ENCODE data around the gene C1QL4. TPM values are rescaled to one million over a fixed set of nuclear protein-coding genes. Genes with fewer than 3 reads are reported as not detected.

C1QL4 gene
- total and polyA plus RNA-seq, 2 donors (not counting 1 experiment from before 2014, with no cell fraction given) = not detected

DNA sequence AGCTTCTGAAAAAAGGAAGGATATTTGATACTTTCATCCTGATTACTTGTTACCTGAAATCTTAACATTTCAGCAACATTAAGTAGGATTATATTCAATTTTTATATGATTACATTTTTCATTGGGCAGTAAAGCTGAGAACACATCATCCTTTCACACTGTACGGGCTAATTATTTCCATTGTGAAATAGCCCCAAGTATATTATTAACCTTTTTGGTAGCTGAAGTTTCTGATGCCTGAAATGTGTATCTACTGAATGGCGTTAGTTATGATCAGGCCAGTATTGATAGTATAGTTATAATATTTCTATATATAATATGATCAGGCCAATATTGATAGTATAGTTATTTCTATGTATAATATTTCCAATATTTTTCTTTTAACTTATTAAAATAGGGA, 40.4 kb upstream of the C1QL4 start:
- H3K36me3 ChIP-seq (replicated peaks in 1 of 2; ENCODE audit: control extremely low read depth in 1 of 2, control insufficient read depth in 1 of 2, extremely low read depth in 1 of 2, insufficient read depth in 2 of 2, low read length in 1 of 2) = no peaks in the 10 kb centered on the region
- POLR2A ChIA-PET = no interaction called here
- no peak overlapping the region for H3K9ac ChIP-seq (ENCODE audit: low read length)
- H3K9me3 ChIP-seq (ENCODE audit: control extremely low read depth in 1 of 3, control insufficient read depth in 2 of 3, insufficient read depth in 1 of 3, low read length in 2 of 3) = no peaks in the 10 kb centered on the region
- H3K27me3 ChIP-seq (replicated peaks in 1 of 4; ENCODE audit: control extremely low read depth in 1 of 4, control insufficient read depth in 3 of 4, insufficient read depth in 4 of 4, low read length in 3 of 4) = no peaks in the 10 kb centered on the region
- no peaks in the 10 kb centered on the region for H3K9me3 Mint-ChIP-seq (ENCODE audit: insufficient read depth)
- H2AFZ ChIP-seq (ENCODE audit: insufficient read depth, low read depth, low read length, poor library complexity, severe bottlenecking) = no peak overlapping the region
- peaks cover 16% of the 10 kb centered on the region for H3K79me2 ChIP-seq (ENCODE audit: control insufficient read depth, insufficient read depth, low read length)
- CTCF ChIA-PET = interaction anchor here (1.0 to 1.5 kb wide), 4 partner anchors 19 to 137 kb away, joined by 3 to 7 read pairs (median 5); partner anchors contain the start of gene DNAJC22
- DNase-seq (no peak), ATAC-seq (ENCODE audit: low read depth) (no peak)
- H3K27ac ChIP-seq (ENCODE audit: low read length in 2 of 2) = no peak overlapping the region
- no peaks in the 10 kb centered on the region for H3K4me1 ChIP-seq (ENCODE audit: control insufficient read depth in 2 of 2, insufficient read depth in 2 of 2, low read length in 2 of 2)
- no peak overlapping the region for H3K4me3 Mint-ChIP-seq
- no CpG with 5 or more reads among the region's 2 CpGs for WGBS (ENCODE audit: insufficient coverage)
- no peaks in the 10 kb centered on the region for H4K20me1 ChIP-seq (ENCODE audit: control insufficient read depth, insufficient read depth, low read length, poor library complexity, severe bottlenecking)
- intact Hi-C loops (cut with micrococcal nuclease) = no loop called here
- H3K4me1 Mint-ChIP-seq = no peaks in the 10 kb centered on the region
- H3K27me3 Mint-ChIP-seq = no peaks in the 10 kb centered on the region
- TF ChIP-seq CTCF (IDR thresholded peaks at IDR 0.05) (no peak), EZH2 (IDR thresholded peaks at IDR 0.05; ENCODE audit: borderline replicate concordance, insufficient read depth, low read depth, low read length, poor library complexity, severe bottlenecking) (no peak)
- H3K4me3 ChIP-seq (ENCODE audit: control extremely low read depth in 1 of 5, extremely low read depth in 1 of 5, insufficient read depth in 1 of 5, low read depth in 2 of 5, low read length in 4 of 5) = no peak overlapping the region
- no peak overlapping the region for H3K4me2 ChIP-seq (replicated peaks; ENCODE audit: low read depth, low read length, poor library complexity, severe bottlenecking)
- no peak overlapping the region for H3K27ac Mint-ChIP-seq

- DNase-seq (no peak), ATAC-seq (ENCODE audit: low read depth) (no peak)
- Histone ChIP-seq H3K27ac (ENCODE audit: low read length in 2 of 2) (no peak overlapping the region), H2AFZ (ENCODE audit: insufficient read depth, low read depth, low read length, poor library complexity, severe bottlenecking) (no peak overlapping the region), H3K4me3 (ENCODE audit: control extremely low read depth in 1 of 5, extremely low read depth in 1 of 5, insufficient read depth in 1 of 5, low read depth in 2 of 5, low read length in 4 of 5) (no peak overlapping the region), H3K4me1 (ENCODE audit: control insufficient read depth in 2 of 2, insufficient read depth in 2 of 2, low read length in 2 of 2) (peaks cover 6 to 7% of the 10 kb centered on the region in 2 donors), H3K79me2 (ENCODE audit: control insufficient read depth, insufficient read depth, low read length) (peaks cover 16% of the 10 kb centered on the region), H3K4me2 (replicated peaks; ENCODE audit: low read depth, low read length, poor library complexity, severe bottlenecking) (no peak overlapping the region), H3K9ac (ENCODE audit: low read length) (no peak overlapping the region), H3K27me3 (replicated peaks in 1 of 4; ENCODE audit: control extremely low read depth in 1 of 4, control insufficient read depth in 3 of 4, insufficient read depth in 4 of 4, low read length in 3 of 4) (no peaks in the 10 kb centered on the region), H3K36me3 (replicated peaks in 1 of 2; ENCODE audit: control extremely low read depth in 1 of 2, control insufficient read depth in 1 of 2, extremely low read depth in 1 of 2, insufficient read depth in 2 of 2, low read length in 1 of 2) (no peaks in the 10 kb centered on the region), H3K9me3 (ENCODE audit: control extremely low read depth in 1 of 3, control insufficient read depth in 2 of 3, insufficient read depth in 1 of 3, low read length in 2 of 3) (no peaks in the 10 kb centered on the region), H4K20me1 (ENCODE audit: control insufficient read depth, insufficient read depth, low read length, poor library complexity, severe bottlenecking) (no peaks in the 10 kb centered on the region)
- CTCF ChIA-PET = interaction anchor here (0.6 to 1.0 kb wide), 3 partner anchors 9 to 138 kb away, joined by 3 to 4 read pairs (median 3); partner anchors contain the start of gene SPATS2
- Mint-ChIP-seq H3K4me1 (peaks cover 10% of the 10 kb centered on the region), H3K27me3 (no peaks in the 10 kb centered on the region), H3K27ac (no peak overlapping the region), H3K4me3 (no peak overlapping the region), H3K9me3 (ENCODE audit: insufficient read depth) (no peaks in the 10 kb centered on the region)
- 100% methylated on average over 1 of the region's 1 CpG for WGBS (ENCODE audit: insufficient coverage)
- POLR2A ChIA-PET = interaction anchor here (0.7 kb wide), 1 partner anchor 30 kb away, joined by 3 read pairs; no protein-coding TSS in a partner anchor
- intact Hi-C loops (cut with micrococcal nuclease) = no loop called here
- TF ChIP-seq CTCF (IDR thresholded peaks at IDR 0.05) (no peak), EZH2 (IDR thresholded peaks at IDR 0.05; ENCODE audit: borderline replicate concordance, insufficient read depth, low read depth, low read length, poor library complexity, severe bottlenecking) (no peak)
Measured at GRCh38 chr12:49375406-49375805, 38.4 kb upstream of the C1QL4 start.
